MM.1S (cell line): ENCODE results near the gene CFAP46.

Experiments used
- DNase-seq: peaks from one replicate; pipeline ENCODE4 v3.0.0-alpha.2; 2015
- H2AFZ ChIP-seq: fragments of 300-600 bp; sonication (generic); 2 replicates; pipeline ENCODE4 v1.6.0; 2016; ENCODE audit warnings: antibody characterized with exemption, low read length
- H3F3A ChIP-seq: fragments of 300-600 bp; sonication (generic); 2 replicates; pipeline ENCODE4 v1.6.1; 2016; ENCODE audit warnings: mild to moderate bottlenecking, antibody characterized with exemption, low read length, moderate library complexity, mixed read lengths; ENCODE audit not compliant: insufficient read depth
- H3K27ac ChIP-seq: fragments of 300-600 bp; sonication (generic); 2 replicates; pipeline ENCODE4 v1.5.1; 2016; ENCODE audit warnings: mild to moderate bottlenecking, low read length
- H3K27me3 ChIP-seq: fragments of 300-600 bp; sonication (generic); replicated peaks from 2 replicates; pipeline ENCODE4 v1.6.0; 2016; ENCODE audit warnings: low read length; ENCODE audit not compliant: insufficient read depth
- H3K36me3 ChIP-seq: fragments of 300-600 bp; sonication (generic); replicated peaks from 2 replicates; pipeline ENCODE4 v1.6.1; 2016; ENCODE audit warnings: mild to moderate bottlenecking, low read length, mixed read lengths; ENCODE audit not compliant: insufficient read depth
- H3K4me1 ChIP-seq: fragments of 300-600 bp; sonication (generic); 2 replicates; pipeline ENCODE4 v1.6.1; 2016; ENCODE audit warnings: low read length, mixed read lengths
- H3K4me2 ChIP-seq: fragments of 300-600 bp; sonication (generic); 2 replicates; pipeline ENCODE4 v1.6.0; 2016; ENCODE audit warnings: low read depth, low read length
- H3K4me3 ChIP-seq: fragments of 300-600 bp; sonication (generic); 2 replicates; pipeline ENCODE4 v1.5.1; 2016; ENCODE audit warnings: low read length, mixed read lengths
- H3K79me2 ChIP-seq: fragments of 300-600 bp; sonication (generic); 2 replicates; pipeline ENCODE4 v1.6.1; 2016; ENCODE audit warnings: mixed run types, low read length, mixed read lengths
- H3K9ac ChIP-seq: fragments of 300-600 bp; sonication (generic); 2 replicates; pipeline ENCODE4 v1.6.1; 2016; ENCODE audit warnings: low read length, mixed read lengths
- H3K9me2 ChIP-seq: fragments of 300-600 bp; sonication (generic); replicated peaks from 2 replicates; pipeline ENCODE4 v1.6.1; 2016; ENCODE audit warnings: mild to moderate bottlenecking, low read length, mixed read lengths; ENCODE audit not compliant: insufficient read depth
- H3K9me3 ChIP-seq: fragments of 300-600 bp; sonication (generic); replicated peaks from 2 replicates; pipeline ENCODE4 v1.6.1; 2016; ENCODE audit warnings: mild to moderate bottlenecking, low read length, mixed read lengths; ENCODE audit not compliant: insufficient read depth
- H4K20me1 ChIP-seq: fragments of 300-600 bp; sonication (generic); 2 replicates; pipeline ENCODE4 v1.6.1; 2016; ENCODE audit warnings: mild to moderate bottlenecking, low read length, moderate library complexity, mixed read lengths; ENCODE audit not compliant: insufficient read depth
- CTCF ChIP-seq: fragments of 300-600 bp; sonication (generic); IDR thresholded peaks from 2 replicates; pipeline ENCODE4 v1.5.1; 2016; ENCODE audit warnings: antibody characterized with exemption, low read length, mixed read lengths
- EZH2 ChIP-seq: fragments of 300-600 bp; sonication (generic); optimal IDR thresholded peaks from 2 replicates; pipeline ENCODE3; 2017; ENCODE audit warnings: low read depth, mild to moderate bottlenecking, antibody characterized with exemption, low read length, mixed read lengths
- EZH2phosphoT487 ChIP-seq: fragments of 300-600 bp; sonication (generic); IDR thresholded peaks from 2 replicates; pipeline ENCODE4 v1.6.1; 2018; ENCODE audit warnings: antibody characterized with exemption, low read length

The CFAP46 gene

GRCh38 chr10:132805599-132805998 is 136.8 kb downstream of the CFAP46 start:
- Histone ChIP-seq H3K4me1 (no peaks in the 10 kb centered on the region), H3K27me3 (peaks cover 15% of the 10 kb centered on the region), H3K79me2 (no peaks in the 10 kb centered on the region), H3K9me2 (no peaks in the 10 kb centered on the region), H3K9me3 (no peaks in the 10 kb centered on the region), H4K20me1 (no peaks in the 10 kb centered on the region), H3K9ac (no peak overlapping the region), H3K4me3 (no peak overlapping the region), H3K4me2 (no peak overlapping the region), H3K27ac (no peak overlapping the region), H3F3A (no peaks in the 10 kb centered on the region), H3K36me3 (no peaks in the 10 kb centered on the region), H2AFZ (no peak overlapping the region)
- TF ChIP-seq EZH2 (no peak), EZH2phosphoT487 (no peak), CTCF (no peak)
- DNase-seq = no peak

GRCh38 chr10:132804785-132805426 is 137.5 kb downstream of the CFAP46 start:
- no peaks in the 10 kb centered on the region for H3K9me2 ChIP-seq
- H3K9me3 ChIP-seq = no peaks in the 10 kb centered on the region
- H3K27ac ChIP-seq = no peak overlapping the region
- DNase-seq = no peak
- H3K79me2 ChIP-seq = no peaks in the 10 kb centered on the region
- H3K36me3 ChIP-seq = no peaks in the 10 kb centered on the region
- H4K20me1 ChIP-seq = no peaks in the 10 kb centered on the region
- H2AFZ ChIP-seq = no peak overlapping the region
- TF ChIP-seq EZH2 (no peak), CTCF (no peak), EZH2phosphoT487 (no peak)
- peaks cover 15% of the 10 kb centered on the region for H3K27me3 ChIP-seq
- H3K4me1 ChIP-seq = no peaks in the 10 kb centered on the region
- no peak overlapping the region for H3K9ac ChIP-seq
- H3K4me3 ChIP-seq = no peak overlapping the region
- H3K4me2 ChIP-seq = no peak overlapping the region
- H3F3A ChIP-seq = no peaks in the 10 kb centered on the region

GRCh38 chr10:132804287-132804686 is 138.1 kb downstream of the CFAP46 start:
- H4K20me1 ChIP-seq = no peaks in the 10 kb centered on the region
- no peaks in the 10 kb centered on the region for H3K36me3 ChIP-seq
- no peaks in the 10 kb centered on the region for H3K9me2 ChIP-seq
- DNase-seq = no peak
- H3K79me2 ChIP-seq = no peaks in the 10 kb centered on the region
- H2AFZ ChIP-seq = no peak overlapping the region
- no peak overlapping the region for H3K4me2 ChIP-seq
- no peak overlapping the region for H3K27ac ChIP-seq
- H3K4me3 ChIP-seq = no peak overlapping the region
- no peaks in the 10 kb centered on the region for H3F3A ChIP-seq
- H3K9ac ChIP-seq = no peak overlapping the region
- no peaks in the 10 kb centered on the region for H3K9me3 ChIP-seq
- TF ChIP-seq EZH2phosphoT487 (no peak), CTCF (no peak), EZH2 (no peak)
- peaks cover 15% of the 10 kb centered on the region for H3K27me3 ChIP-seq
- no peaks in the 10 kb centered on the region for H3K4me1 ChIP-seq
